Stimulated activated naive CD8-positive, alpha-beta T cell treated with anti-CD3 and anti-CD28 coated beads, Interleukin-15, amount 100 ng/mL, for 72 hours (primary cell): ENCODE measurements around the gene ERO1B.

Experiments
- ATAC-seq: fragments of 150-1000 bp; cut with Tn5 transposase; 2 replicates; pipeline ENCODE4 v1.10.0; 2021; ENCODE audit warnings: mild to moderate bottlenecking, moderate library complexity
- DNase-seq, 2 donors: peaks; one replicate each; pipeline ENCODE4 v3.0.0; 2021 to 2022
- H3K27ac Mint-ChIP-seq, 2 donors: one replicate each; pipeline ENCODE4 v1.8.0; 2022; ENCODE audit warnings: mild to moderate bottlenecking in 2 of 2, mixed read lengths in 2 of 2, moderate library complexity in 2 of 2
- H3K27me3 Mint-ChIP-seq: one replicate; pipeline ENCODE4 v1.8.0; 2022; ENCODE audit warnings: mixed read lengths
- H3K4me1 Mint-ChIP-seq: one replicate; pipeline ENCODE4 v1.8.0; 2022; ENCODE audit warnings: mild to moderate bottlenecking, mixed read lengths
- H3K4me3 Mint-ChIP-seq, 2 donors: one replicate each; pipeline ENCODE4 v1.8.0; 2022; ENCODE audit warnings: mild to moderate bottlenecking in 2 of 2, mixed read lengths in 2 of 2, moderate library complexity in 1 of 2
- H3K9me3 Mint-ChIP-seq, 2 donors: one replicate each; pipeline ENCODE4 v1.8.0; 2022; ENCODE audit warnings: mixed read lengths in 2 of 2

ERO1B gene

GRCh38 chr1:236308827-236309226 lies 27.1 kb upstream of the ERO1B start:
- peaks cover 2% of the 10 kb centered on the region for H3K4me1 Mint-ChIP-seq
- no peak for DNase-seq
- H3K9me3 Mint-ChIP-seq: no peaks in the 10 kb centered on the region
- H3K27me3 Mint-ChIP-seq: no peaks in the 10 kb centered on the region
- no peak for ATAC-seq
- H3K4me3 Mint-ChIP-seq: no peak overlapping the region
- no peak overlapping the region for H3K27ac Mint-ChIP-seq

GRCh38 chr1:236307435-236307834 lies 25.7 kb upstream of the ERO1B start:
- DNase-seq (no peak), ATAC-seq (no peak)
- H3K9me3 Mint-ChIP-seq: no peaks in the 10 kb centered on the region
- H3K4me1 Mint-ChIP-seq: peaks cover 7% of the 10 kb centered on the region
- H3K4me3 Mint-ChIP-seq: no peak overlapping the region
- H3K27me3 Mint-ChIP-seq: no peaks in the 10 kb centered on the region
- H3K27ac Mint-ChIP-seq: no peak overlapping the region

- ATAC-seq (no peak), DNase-seq (no peak)
- Mint-ChIP-seq H3K4me1 (peaks cover 7% of the 10 kb centered on the region), H3K9me3 (no peaks in the 10 kb centered on the region), H3K4me3 (no peak overlapping the region), H3K27me3 (no peaks in the 10 kb centered on the region), H3K27ac (no peak overlapping the region)
Measured at GRCh38 chr1:236304682-236305081, 22.9 kb upstream of the ERO1B start.

GRCh38 chr1:236303675-236304074 lies 21.9 kb upstream of the ERO1B start:
- Mint-ChIP-seq H3K4me1 (peaks cover 7% of the 10 kb centered on the region), H3K27ac (no peak overlapping the region), H3K4me3 (no peak overlapping the region), H3K9me3 (no peaks in the 10 kb centered on the region), H3K27me3 (no peaks in the 10 kb centered on the region)
- no peak for DNase-seq
- peak; percentile 62 for ATAC-seq

- DNase-seq (no peak), ATAC-seq (peak; percentile 53)
- no peak overlapping the region for H3K4me3 Mint-ChIP-seq
- no peaks in the 10 kb centered on the region for H3K27me3 Mint-ChIP-seq
- H3K9me3 Mint-ChIP-seq: no peaks in the 10 kb centered on the region
- no peak overlapping the region for H3K27ac Mint-ChIP-seq
- peaks cover 7% of the 10 kb centered on the region for H3K4me1 Mint-ChIP-seq
Measured at GRCh38 chr1:236302941-236303340, 21.2 kb upstream of the ERO1B start.

GRCh38 chr1:236301958-236302335 lies 20.2 kb upstream of the ERO1B start:
- H3K27me3 Mint-ChIP-seq: no peaks in the 10 kb centered on the region
- H3K4me1 Mint-ChIP-seq: peaks cover 7% of the 10 kb centered on the region
- ATAC-seq: no peak
- no peaks in the 10 kb centered on the region for H3K9me3 Mint-ChIP-seq
- H3K4me3 Mint-ChIP-seq: no peak overlapping the region
- no peak overlapping the region for H3K27ac Mint-ChIP-seq
- DNase-seq: no peak

GRCh38 chr1:236301080-236301957 lies 19.6 kb upstream of the ERO1B start:
- Mint-ChIP-seq H3K4me3 (no peak overlapping the region), H3K27ac (peak overlapping the region in 1 of 2 donors; percentile 67), H3K27me3 (no peaks in the 10 kb centered on the region), H3K4me1 (peaks cover 7% of the 10 kb centered on the region), H3K9me3 (no peaks in the 10 kb centered on the region)
- no peak for DNase-seq
- no peak for ATAC-seq

GRCh38 chr1:236297161-236297560 lies 15.4 kb upstream of the ERO1B start:
- no peaks in the 10 kb centered on the region for H3K27me3 Mint-ChIP-seq
- no peak for DNase-seq
- H3K27ac Mint-ChIP-seq: no peak overlapping the region
- H3K4me1 Mint-ChIP-seq: no peaks in the 10 kb centered on the region
- H3K9me3 Mint-ChIP-seq: no peaks in the 10 kb centered on the region
- H3K4me3 Mint-ChIP-seq: no peak overlapping the region
- ATAC-seq: no peak

GRCh38 chr1:236292425-236292824 lies 10.7 kb upstream of the ERO1B start:
- no peak for ATAC-seq
- no peaks in the 10 kb centered on the region for H3K9me3 Mint-ChIP-seq
- H3K27ac Mint-ChIP-seq: no peak overlapping the region
- H3K27me3 Mint-ChIP-seq: no peaks in the 10 kb centered on the region
- DNase-seq: no peak
- H3K4me3 Mint-ChIP-seq: no peak overlapping the region
- H3K4me1 Mint-ChIP-seq: no peaks in the 10 kb centered on the region

- H3K4me1 Mint-ChIP-seq: peaks cover 10% of the 10 kb centered on the region
- ATAC-seq (no peak), DNase-seq (no peak)
- H3K27me3 Mint-ChIP-seq: no peaks in the 10 kb centered on the region
- no peak overlapping the region for H3K4me3 Mint-ChIP-seq
- H3K9me3 Mint-ChIP-seq: no peaks in the 10 kb centered on the region
- no peak overlapping the region for H3K27ac Mint-ChIP-seq
Measured at GRCh38 chr1:236289492-236290131, 7.9 kb upstream of the ERO1B start.

GRCh38 chr1:236288620-236288976 lies 6.8 kb upstream of the ERO1B start:
- no peaks in the 10 kb centered on the region for H3K27me3 Mint-ChIP-seq
- no peak for ATAC-seq
- H3K4me1 Mint-ChIP-seq: peaks cover 20% of the 10 kb centered on the region
- H3K27ac Mint-ChIP-seq: no peak overlapping the region
- no peak overlapping the region for H3K4me3 Mint-ChIP-seq
- no peak for DNase-seq
- no peaks in the 10 kb centered on the region for H3K9me3 Mint-ChIP-seq

- no peak for DNase-seq
- Mint-ChIP-seq H3K4me1 (peaks cover 26% of the 10 kb centered on the region), H3K9me3 (no peaks in the 10 kb centered on the region), H3K27me3 (no peaks in the 10 kb centered on the region), H3K27ac (no peak overlapping the region), H3K4me3 (no peak overlapping the region)
- no peak for ATAC-seq
Measured at GRCh38 chr1:236287757-236288619, 6.2 kb upstream of the ERO1B start.

GRCh38 chr1:236287356-236287755 lies 5.6 kb upstream of the ERO1B start:
- H3K4me3 Mint-ChIP-seq: no peak overlapping the region
- no peaks in the 10 kb centered on the region for H3K9me3 Mint-ChIP-seq
- no peak for ATAC-seq
- peaks cover 32% of the 10 kb centered on the region for H3K4me1 Mint-ChIP-seq
- no peaks in the 10 kb centered on the region for H3K27me3 Mint-ChIP-seq
- DNase-seq: no peak
- no peak overlapping the region for H3K27ac Mint-ChIP-seq

GRCh38 chr1:236284291-236284721 lies 2.5 kb upstream of the ERO1B start:
- ATAC-seq: peak; percentile 72
- peaks cover 44% of the 10 kb centered on the region for H3K4me1 Mint-ChIP-seq
- DNase-seq: peak; percentile 15 to 26
- no peaks in the 10 kb centered on the region for H3K27me3 Mint-ChIP-seq
- H3K9me3 Mint-ChIP-seq: no peaks in the 10 kb centered on the region
- peak overlapping the region; percentile 63 to 70 for H3K4me3 Mint-ChIP-seq
- peak overlapping the region; percentile 61 to 80 for H3K27ac Mint-ChIP-seq

GRCh38 chr1:236282719-236283118 lies 961 bp upstream of the ERO1B start:
- ATAC-seq (no peak), DNase-seq (no peak)
- H3K27me3 Mint-ChIP-seq: no peaks in the 10 kb centered on the region
- H3K4me1 Mint-ChIP-seq: peaks cover 44% of the 10 kb centered on the region
- H3K9me3 Mint-ChIP-seq: no peaks in the 10 kb centered on the region
- H3K27ac Mint-ChIP-seq: no peak overlapping the region
- H3K4me3 Mint-ChIP-seq: peak overlapping the region; percentile 86 to 88

GRCh38 chr1:236282425-236282716 lies 613 bp upstream of the ERO1B start:
- ATAC-seq (peak; percentile 35), DNase-seq (no peak)
- no peaks in the 10 kb centered on the region for H3K27me3 Mint-ChIP-seq
- H3K4me1 Mint-ChIP-seq: peaks cover 44% of the 10 kb centered on the region
- no peaks in the 10 kb centered on the region for H3K9me3 Mint-ChIP-seq
- H3K27ac Mint-ChIP-seq: peak overlapping the region; percentile 7 to 96
- H3K4me3 Mint-ChIP-seq: peak overlapping the region; percentile 86 to 88
